RWPE1 (cell line): ENCODE measurements around the gene CD79A.

ENCODE experiments used
- CTCF ChIA-PET: fragments of 350-600 bp; sonication (Branson Sonifier 250); formaldehyde crosslinking; extraction: SDS; loops from one replicate; lab custom pipeline; 2021; lab: Yijun Ruan, JAX
- POLR2A ChIA-PET: fragments of 400-600 bp; formaldehyde crosslinking; extraction: SDS; loops from one replicate; lab custom pipeline; 2020; ENCODE audit warnings: antibody characterized with exemption; ENCODE audit not compliant: low non-redundant PET; lab: Yijun Ruan, JAX
- DNase-seq: peaks from one replicate; pipeline ENCODE4 v3.0.0; 2012; ENCODE audit warnings: low spot score
- H3K27ac ChIP-seq: fragments of 450-650 bp; 2 replicates; pipeline ENCODE4 v1.5.1; 2017
- CTCF ChIP-seq: fragments of 450-650 bp; conservative IDR thresholded peaks from 2 replicates; pipeline ENCODE4 v1.5.1; 2017; ENCODE audit warnings: low read depth, mild to moderate bottlenecking

The CD79A gene

GRCh38 chr19:41902594-41902993 is 25.5 kb downstream of the CD79A start:
- POLR2A ChIA-PET: no interaction called here
- no peak for DNase-seq
- CTCF ChIA-PET: interaction anchor here (0.7 to 1.6 kb wide), 2 partner anchors 9 to 29 kb away, joined by 3 to 7 read pairs; no protein-coding TSS in a partner anchor
- no peak for TF ChIP-seq CTCF
- H3K27ac ChIP-seq: no peak overlapping the region

GRCh38 chr19:41903193-41903953 is 26.3 kb downstream of the CD79A start:
- ChIA-PET CTCF (interaction anchor here (0.6 kb wide), 1 partner anchor 21 kb away, joined by 3 read pairs; no protein-coding TSS in a partner anchor), POLR2A (no interaction called here)
- peak overlapping the region; percentile 34; the same call in 1 of the 2 replicates for H3K27ac ChIP-seq
- DNase-seq: no peak
- TF ChIP-seq CTCF: no peak

- CTCF ChIA-PET: interaction anchor here (0.6 to 1.2 kb wide), 2 partner anchors 9 to 22 kb away, joined by 3 to 5 read pairs; no protein-coding TSS in a partner anchor
- POLR2A ChIA-PET: no interaction called here
- H3K27ac ChIP-seq: peak overlapping the region; percentile 34
- TF ChIP-seq CTCF: no peak
- no peak for DNase-seq
Observed at GRCh38 chr19:41904118-41904870, 27.2 kb downstream of the CD79A start.

GRCh38 chr19:41905273-41906002 is 28.4 kb downstream of the CD79A start:
- CTCF ChIA-PET: interaction anchor here (0.6 to 1.2 kb wide), 2 partner anchors 10 to 497 kb away, joined by 3 to 5 read pairs; no protein-coding TSS in a partner anchor

GRCh38 chr19:41906271-41906670 is 29.2 kb downstream of the CD79A start:
- ChIA-PET CTCF (no interaction called here), POLR2A (no interaction called here)
- peak overlapping the region; percentile 34 for H3K27ac ChIP-seq
- no peak for TF ChIP-seq CTCF
- no peak for DNase-seq

More at GRCh38 chr19:41905273-41906002, 28.4 kb downstream of the CD79A start:
- H3K27ac ChIP-seq: peak overlapping the region; percentile 34
- DNase-seq: no peak
- no peak for TF ChIP-seq CTCF
- POLR2A ChIA-PET: no interaction called here
